ENCODE results near the gene SH3GL3. TPM values are rescaled to one million over a fixed set of nuclear protein-coding genes. Genes with fewer than 3 reads are reported as not detected.

The SH3GL3 gene
- total and polyA plus RNA-seq, 2 of the 8 experiments (the other 6 are each of a cell fraction or from before 2014, with no cell fraction given) = 14.1 to 19.1 TPM

DNA sequence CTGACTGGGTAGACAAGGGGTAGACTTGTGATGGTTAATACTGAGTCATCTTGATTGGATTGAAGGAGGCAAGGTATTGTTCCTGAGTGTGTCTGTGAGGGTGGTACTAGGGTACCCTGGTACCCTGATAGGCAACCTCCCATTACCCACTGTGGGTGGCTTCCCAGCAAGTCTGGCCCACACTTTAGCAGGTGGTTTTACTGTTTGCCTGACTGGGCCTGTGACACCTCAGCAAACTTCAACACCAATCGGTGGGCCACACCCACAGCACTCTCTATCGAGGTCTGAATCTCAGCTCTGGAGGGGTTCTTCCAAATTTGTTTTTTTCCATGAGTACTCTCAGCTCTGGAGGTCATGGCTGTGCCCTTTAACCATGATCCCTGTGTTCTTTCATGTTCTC lies 24.6 kb upstream of the SH3GL3 start:
- FAIRE-seq (no peak), DNase-seq (ENCODE audit: low read depth in 1 of 2, low spot score in 2 of 2) (no peak)
- H3K23me2 ChIP-seq (ENCODE audit: low read depth, low read length) = no peaks in the 10 kb centered on the region
- no peaks in the 10 kb centered on the region for H3K4me1 ChIP-seq (replicated peaks in 1 of 4; ENCODE audit: control insufficient read depth in 3 of 4, insufficient read depth in 4 of 4, low read length in 3 of 4)
- no peak overlapping the region for H2AFZ ChIP-seq (ENCODE audit: low read length)
- no peak overlapping the region for H3K56ac ChIP-seq (replicated peaks; ENCODE audit: insufficient read length, low read depth, low read length)
- H3K18ac ChIP-seq (ENCODE audit: extremely low read depth, low read length) = no peak overlapping the region
- no peak overlapping the region for H4K8ac ChIP-seq (ENCODE audit: extremely low read depth, insufficient read depth, low read length)
- H3K4me2 ChIP-seq (ENCODE audit: insufficient read depth in 1 of 2, low read depth in 2 of 2, low read length in 2 of 2) = no peak overlapping the region
- no peak overlapping the region for H4K91ac ChIP-seq (replicated peaks; ENCODE audit: insufficient read length, low read length)
- POLR2A ChIA-PET (ENCODE audit: partially characterized antibody) = no interaction called here
- H3K23ac ChIP-seq (ENCODE audit: insufficient read length) = no peak overlapping the region
- H3K9me3 ChIP-seq (ENCODE audit: insufficient read depth in 2 of 2, low read depth in 1 of 2, low read length in 1 of 2) = no peaks in the 10 kb centered on the region
- no peaks in the 10 kb centered on the region for H4K20me1 ChIP-seq (replicated peaks in 1 of 2; ENCODE audit: control insufficient read depth in 1 of 2, insufficient read depth in 2 of 2, low read length in 2 of 2)
- H3K79me2 ChIP-seq (ENCODE audit: control insufficient read depth in 1 of 2, insufficient read depth in 2 of 2, low read length in 2 of 2) = no peaks in the 10 kb centered on the region
- CTCF ChIA-PET (ENCODE audit: partially characterized antibody) = interaction anchor here (1.1 to 3.0 kb wide), 5 partner anchors 10 to 174 kb away, joined by 5 to 23 read pairs (median 8); no protein-coding TSS in a partner anchor
- H3K27me3 ChIP-seq (replicated peaks in 1 of 4; ENCODE audit: control insufficient read depth in 3 of 4, extremely low read depth in 1 of 4, insufficient read depth in 3 of 4, low read length in 3 of 4) = peaks cover 0 to 1% (median 0%) of the 10 kb centered on the region in 4 experiments; a peak in 1 of 7 replicates
- WGBS, 2 experiments (ENCODE audit: extremely low coverage in 1 of 2, insufficient coverage in 1 of 2, insufficient read length in 1 of 2, insufficient replicate concordance in 2 of 2, low coverage in 1 of 2, low lambda C conversion rate in 2 of 2, missing lambda C conversion rate in 1 of 2) = 91% methylated on average over 2 of the region's 2 CpGs; no CpG with 5 or more reads in 1 of the 2 experiments
- no peak overlapping the region for H3K14ac ChIP-seq (ENCODE audit: insufficient read length)
- H2BK120ac ChIP-seq (replicated peaks; ENCODE audit: low read depth, low read length) = no peak overlapping the region
- H2BK15ac ChIP-seq (ENCODE audit: low read length) = no peak overlapping the region
- H4K5ac ChIP-seq (ENCODE audit: insufficient read length, low read depth, low read length) = no peak overlapping the region
- no peak overlapping the region for H2BK20ac ChIP-seq (ENCODE audit: low read length)
- no peak overlapping the region for H3K27ac ChIP-seq (ENCODE audit: low read depth, low read length)
- no peak overlapping the region for H3K4ac ChIP-seq (replicated peaks; ENCODE audit: insufficient read length, low read depth, low read length)
- no peak overlapping the region for H2AK5ac ChIP-seq (ENCODE audit: low read depth, low read length)
- no peak overlapping the region for H3K4me3 ChIP-seq (ENCODE audit: extremely low read depth in 1 of 4, insufficient read depth in 2 of 4, low read depth in 3 of 4, low read length in 4 of 4)
- H3K9ac ChIP-seq (replicated peaks in 1 of 4; ENCODE audit: extremely low read depth in 1 of 4, low read depth in 3 of 4, low read length in 3 of 4) = no peak overlapping the region
- H3K36me3 ChIP-seq (ENCODE audit: control insufficient read depth in 2 of 4, insufficient read depth in 4 of 4, low read length in 3 of 4) = no peaks in the 10 kb centered on the region
- no peak overlapping the region for H2BK12ac ChIP-seq (ENCODE audit: low read depth, low read length)
- no peak overlapping the region for H2BK5ac ChIP-seq (ENCODE audit: low read depth, low read length)
- TF ChIP-seq, protein P1, sequence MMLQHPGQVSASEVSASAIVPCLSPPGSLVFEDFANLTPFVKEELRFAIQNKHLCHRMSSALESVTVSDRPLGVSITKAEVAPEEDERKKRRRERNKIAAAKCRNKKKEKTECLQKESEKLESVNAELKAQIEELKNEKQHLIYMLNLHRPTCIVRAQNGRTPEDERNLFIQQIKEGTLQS (IDR thresholded peaks at IDR 0.05; ENCODE audit: insufficient read depth, low read depth, low read length) = no peak
- TF ChIP-seq BACH1 (IDR thresholded peaks at IDR 0.05; ENCODE audit: low read length) (no peak), CHD1 (IDR thresholded peaks at IDR 0.05; ENCODE audit: low read depth, low read length) (no peak), EZH2 (IDR thresholded peaks at IDR 0.05; ENCODE audit: low read depth, low read length, severe bottlenecking) (no peak), SAP30 (IDR thresholded peaks at IDR 0.05; ENCODE audit: insufficient read depth, insufficient replicate concordance, low read length) (no peak), CBX8 (IDR thresholded peaks at IDR 0.05; ENCODE audit: borderline replicate concordance, low read depth, low read length) (no peak), SP4 (IDR thresholded peaks at IDR 0.05; ENCODE audit: low read length) (no peak), TCF12 (IDR thresholded peaks at IDR 0.05; ENCODE audit: low read depth, low read length) (no peak), CBX5 (IDR thresholded peaks at IDR 0.05; ENCODE audit: low read depth, low read length) (no peak), RNF2 (IDR thresholded peaks at IDR 0.05; ENCODE audit: borderline replicate concordance, low read depth, low read length, missing control alignments, poor library complexity, severe bottlenecking) (no peak), EGR1 (IDR thresholded peaks at IDR 0.05; ENCODE audit: borderline replicate concordance, low read depth, low read length) (no peak), SUZ12 (IDR thresholded peaks at IDR 0.05; ENCODE audit: low read length) (no peak), SIRT6 (IDR thresholded peaks at IDR 0.05; ENCODE audit: low read length) (no peak), ASH2L (IDR thresholded peaks at IDR 0.05; ENCODE audit: low read length) (no peak), TAF1 (IDR thresholded peaks at IDR 0.05; ENCODE audit: low read depth, low read length) (no peak)
- H3K79me1 ChIP-seq (ENCODE audit: low read depth, low read length) = no peaks in the 10 kb centered on the region

Data from H1 (cell line).